ENCODE data around the gene CAGE1. TPM values are rescaled to one million over a fixed set of nuclear protein-coding genes. Genes with fewer than 3 reads are reported as not detected.

Gene CAGE1
- not detected in 2 replicates for polyA plus RNA-seq (2011; rRNA removed)
- not detected in 2 replicates for polyA minus RNA-seq (2011; rRNA and poly(A)+ RNA removed)

GRCh38 chr6:7389451-7390225 is at the start of gene CAGE1, which contains the start of gene RIOK1:
CAGE1 (minus strand) TSS chr6:7389742; CDS start chr6:7387173, 2,569 bp downstream.
RIOK1 (plus strand) TSS chr6:7389808; CDS start chr6:7390003, 195 bp downstream.
- POLR2A ChIA-PET = interaction anchor here (0.5 to 0.6 kb wide), 2 partner anchors 200 to 396 kb away, joined by 3 to 4 read pairs; partner anchors contain the start of gene SNRNP48
- CTCF ChIA-PET = interaction anchor here (1.2 to 2.5 kb wide), 3 partner anchors 21 to 113 kb away, joined by 3 to 6 read pairs (median 3); no protein-coding TSS in a partner anchor
- peak within 1 kb of the TSS; percentile 77 for H3K4me3 ChIP-seq (ENCODE audit: low read depth, low read length)
- peak; percentile 70 for DNase-seq (ENCODE audit: low read depth)
- TF ChIP-seq CTCF (IDR thresholded peaks at IDR 0.05; ENCODE audit: insufficient read depth, low read depth, low read length) = no peak
- no peaks in the 10 kb centered on the region for H3K36me3 ChIP-seq (ENCODE audit: control insufficient read depth, insufficient read depth, low read length)
- no peaks in the 10 kb centered on the region for H3K27me3 ChIP-seq (ENCODE audit: control insufficient read depth, insufficient read depth, low read length)

- POLR2A ChIA-PET = no interaction called here
- H3K36me3 ChIP-seq (ENCODE audit: control insufficient read depth, insufficient read depth, low read length) = no peaks in the 10 kb centered on the region
- no peaks in the 10 kb centered on the region for H3K27me3 ChIP-seq (ENCODE audit: control insufficient read depth, insufficient read depth, low read length)
- H3K4me3 ChIP-seq (ENCODE audit: low read depth, low read length) = no peak overlapping the region
- no peak for TF ChIP-seq CTCF (IDR thresholded peaks at IDR 0.05; ENCODE audit: insufficient read depth, low read depth, low read length)
- no peak for DNase-seq (ENCODE audit: low read depth)
- CTCF ChIA-PET = interaction anchor here (0.6 kb wide), 1 partner anchor 25 kb away, joined by 3 read pairs; no protein-coding TSS in a partner anchor
Measured at GRCh38 chr6:7439228-7439627, 49.7 kb upstream of the CAGE1 start.

- DNase-seq (ENCODE audit: low read depth) = no peak
- TF ChIP-seq CTCF (IDR thresholded peaks at IDR 0.05; ENCODE audit: insufficient read depth, low read depth, low read length) = no peak
- Histone ChIP-seq H3K36me3 (ENCODE audit: control insufficient read depth, insufficient read depth, low read length) (no peaks in the 10 kb centered on the region), H3K27me3 (ENCODE audit: control insufficient read depth, insufficient read depth, low read length) (no peaks in the 10 kb centered on the region), H3K4me3 (ENCODE audit: low read depth, low read length) (no peak overlapping the region)
- ChIA-PET POLR2A (no interaction called here), CTCF (interaction anchor here (1.4 kb wide), 1 partner anchor 18 kb away, joined by 3 read pairs; no protein-coding TSS in a partner anchor)
Measured at GRCh38 chr6:7438011-7438410, 48.5 kb upstream of the CAGE1 start.

- TF ChIP-seq CTCF (IDR thresholded peaks at IDR 0.05; ENCODE audit: insufficient read depth, low read depth, low read length) = no peak
- no peak overlapping the region for H3K4me3 ChIP-seq (ENCODE audit: low read depth, low read length)
- no peaks in the 10 kb centered on the region for H3K27me3 ChIP-seq (ENCODE audit: control insufficient read depth, insufficient read depth, low read length)
- no peak for DNase-seq (ENCODE audit: low read depth)
- ChIA-PET CTCF (no interaction called here), POLR2A (no interaction called here)
- H3K36me3 ChIP-seq (ENCODE audit: control insufficient read depth, insufficient read depth, low read length) = no peaks in the 10 kb centered on the region
Measured at GRCh38 chr6:7434672-7435071, 45.1 kb upstream of the CAGE1 start.

GRCh38 chr6:7433121-7433617 is 43.6 kb upstream of the CAGE1 start:
- Histone ChIP-seq H3K27me3 (ENCODE audit: control insufficient read depth, insufficient read depth, low read length) (no peaks in the 10 kb centered on the region), H3K36me3 (ENCODE audit: control insufficient read depth, insufficient read depth, low read length) (no peaks in the 10 kb centered on the region), H3K4me3 (ENCODE audit: low read depth, low read length) (no peak overlapping the region)
- ChIA-PET CTCF (no interaction called here), POLR2A (no interaction called here)
- no peak for DNase-seq (ENCODE audit: low read depth)
- no peak for TF ChIP-seq CTCF (IDR thresholded peaks at IDR 0.05; ENCODE audit: insufficient read depth, low read depth, low read length)

Data from BJ (cell line).